ENCODE results near the gene CSTPP1.

The CSTPP1 gene

GRCh38 chr11:47156951-47157350, 220.4 kb downstream of the CSTPP1 start:
- Histone ChIP-seq H3K9ac (no peak overlapping the region), H3K4me2 (no peak overlapping the region), H3K36me3 (ENCODE audit: insufficient read depth) (no peaks in the 10 kb centered on the region), H3K27ac (no peak overlapping the region), H3K79me2 (ENCODE audit: insufficient read depth, low read depth) (no peaks in the 10 kb centered on the region), H3K4me1 (ENCODE audit: low read depth, poor library complexity, severe bottlenecking) (no peaks in the 10 kb centered on the region), H3K27me3 (ENCODE audit: insufficient read depth, low read depth) (no peaks in the 10 kb centered on the region), H3K4me3 (IDR thresholded peaks at IDR 0.05; ENCODE audit: insufficient read depth, low read depth, low read length) (no peak overlapping the region), H4K20me1 (ENCODE audit: insufficient read depth) (no peaks in the 10 kb centered on the region; the same call in 1 of the 2 replicates), H2AFZ (ENCODE audit: low read depth) (no peak overlapping the region)
- TF ChIP-seq CTCF (conservative IDR thresholded peaks at IDR 0.05; ENCODE audit: low read depth, low read length): no peak

- no peak overlapping the region for H3K4me2 ChIP-seq
- no peaks in the 10 kb centered on the region for H4K20me1 ChIP-seq (ENCODE audit: insufficient read depth)
- no peaks in the 10 kb centered on the region for H3K27me3 ChIP-seq (ENCODE audit: insufficient read depth, low read depth)
- H3K9ac ChIP-seq: no peak overlapping the region
- no peak for TF ChIP-seq CTCF (conservative IDR thresholded peaks at IDR 0.05; ENCODE audit: low read depth, low read length)
- no peak overlapping the region for H3K4me3 ChIP-seq (IDR thresholded peaks at IDR 0.05; ENCODE audit: insufficient read depth, low read depth, low read length)
- H3K36me3 ChIP-seq (ENCODE audit: insufficient read depth): no peaks in the 10 kb centered on the region
- H3K4me1 ChIP-seq (ENCODE audit: low read depth, poor library complexity, severe bottlenecking): no peaks in the 10 kb centered on the region
- no peaks in the 10 kb centered on the region for H3K79me2 ChIP-seq (ENCODE audit: insufficient read depth, low read depth)
- H3K27ac ChIP-seq: no peak overlapping the region
- H2AFZ ChIP-seq (ENCODE audit: low read depth): no peak overlapping the region
Measured at GRCh38 chr11:47157805-47158204, 221.2 kb downstream of the CSTPP1 start.

- Histone ChIP-seq H3K27me3 (ENCODE audit: insufficient read depth, low read depth) (no peaks in the 10 kb centered on the region), H3K27ac (no peak overlapping the region), H2AFZ (ENCODE audit: low read depth) (no peak overlapping the region), H3K4me2 (no peak overlapping the region), H3K9ac (no peak overlapping the region), H3K36me3 (ENCODE audit: insufficient read depth) (no peaks in the 10 kb centered on the region), H3K4me1 (ENCODE audit: low read depth, poor library complexity, severe bottlenecking) (no peaks in the 10 kb centered on the region), H3K79me2 (ENCODE audit: insufficient read depth, low read depth) (no peaks in the 10 kb centered on the region), H4K20me1 (ENCODE audit: insufficient read depth) (no peaks in the 10 kb centered on the region), H3K4me3 (IDR thresholded peaks at IDR 0.05; ENCODE audit: insufficient read depth, low read depth, low read length) (no peak overlapping the region)
- TF ChIP-seq CTCF (conservative IDR thresholded peaks at IDR 0.05; ENCODE audit: low read depth, low read length): no peak
Measured at GRCh38 chr11:47158242-47158641, 221.7 kb downstream of the CSTPP1 start.

- no peaks in the 10 kb centered on the region for H3K79me2 ChIP-seq (ENCODE audit: insufficient read depth, low read depth)
- TF ChIP-seq CTCF (conservative IDR thresholded peaks at IDR 0.05; ENCODE audit: low read depth, low read length): no peak
- no peaks in the 10 kb centered on the region for H4K20me1 ChIP-seq (ENCODE audit: insufficient read depth)
Measured at GRCh38 chr11:47160753-47161133, 224.2 kb downstream of the CSTPP1 start.

More at GRCh38 chr11:47160753-47161133, 224.2 kb downstream of the CSTPP1 start:
- Histone ChIP-seq H2AFZ (ENCODE audit: low read depth) (no peak overlapping the region), H3K4me3 (IDR thresholded peaks at IDR 0.05; ENCODE audit: insufficient read depth, low read depth, low read length) (no peak overlapping the region), H3K4me2 (no peak overlapping the region), H3K36me3 (ENCODE audit: insufficient read depth) (no peaks in the 10 kb centered on the region), H3K9ac (no peak overlapping the region), H3K27me3 (ENCODE audit: insufficient read depth, low read depth) (no peaks in the 10 kb centered on the region), H3K4me1 (ENCODE audit: low read depth, poor library complexity, severe bottlenecking) (no peaks in the 10 kb centered on the region), H3K27ac (no peak overlapping the region)

Data from KMS-11 (cell line).